A673 (cell line): ENCODE results near the gene PIK3C2A.

Experiments used
- EZH2 ChIP-seq: fragments of 200-600 bp; sonication (generic); IDR thresholded peaks from 2 replicates; pipeline ENCODE4 v1.6.1; 2017; ENCODE audit warnings: borderline replicate concordance, low read depth, mild to moderate bottlenecking, mixed read lengths, antibody characterized with exemption, low read length; ENCODE audit not compliant: poor library complexity, severe bottlenecking
- TF ChIP-seq, protein P1 (sequence below): fragments of 300-800, 200-600 bp; sonication (generic); conservative IDR thresholded peaks from 2 replicates; pipeline ENCODE4 v1.5.1; 2017; ENCODE audit warnings: low read depth, mild to moderate bottlenecking, antibody characterized with exemption, low read length, moderate library complexity, mixed read lengths

DNA sequence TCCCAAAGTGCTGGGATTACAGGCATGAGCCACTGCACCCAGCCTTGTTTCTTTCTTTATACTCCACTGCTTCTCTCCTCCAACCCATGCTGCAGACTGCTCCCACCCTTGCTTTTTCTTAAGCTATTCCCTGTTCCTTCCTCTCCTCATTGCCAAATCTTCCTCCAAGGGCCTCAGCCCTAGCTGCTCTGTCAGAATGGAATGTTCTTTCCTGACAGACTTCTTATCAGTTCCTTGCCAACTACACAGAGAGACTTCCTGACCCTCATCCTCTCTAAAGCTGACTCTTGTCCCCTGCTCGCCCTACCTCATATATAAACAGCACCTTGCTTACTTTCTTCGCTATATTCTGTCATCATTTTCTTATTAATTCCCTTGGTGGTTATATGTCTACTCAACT is 16.9 kb upstream of the PIK3C2A start:
- TF ChIP-seq, protein P1, sequence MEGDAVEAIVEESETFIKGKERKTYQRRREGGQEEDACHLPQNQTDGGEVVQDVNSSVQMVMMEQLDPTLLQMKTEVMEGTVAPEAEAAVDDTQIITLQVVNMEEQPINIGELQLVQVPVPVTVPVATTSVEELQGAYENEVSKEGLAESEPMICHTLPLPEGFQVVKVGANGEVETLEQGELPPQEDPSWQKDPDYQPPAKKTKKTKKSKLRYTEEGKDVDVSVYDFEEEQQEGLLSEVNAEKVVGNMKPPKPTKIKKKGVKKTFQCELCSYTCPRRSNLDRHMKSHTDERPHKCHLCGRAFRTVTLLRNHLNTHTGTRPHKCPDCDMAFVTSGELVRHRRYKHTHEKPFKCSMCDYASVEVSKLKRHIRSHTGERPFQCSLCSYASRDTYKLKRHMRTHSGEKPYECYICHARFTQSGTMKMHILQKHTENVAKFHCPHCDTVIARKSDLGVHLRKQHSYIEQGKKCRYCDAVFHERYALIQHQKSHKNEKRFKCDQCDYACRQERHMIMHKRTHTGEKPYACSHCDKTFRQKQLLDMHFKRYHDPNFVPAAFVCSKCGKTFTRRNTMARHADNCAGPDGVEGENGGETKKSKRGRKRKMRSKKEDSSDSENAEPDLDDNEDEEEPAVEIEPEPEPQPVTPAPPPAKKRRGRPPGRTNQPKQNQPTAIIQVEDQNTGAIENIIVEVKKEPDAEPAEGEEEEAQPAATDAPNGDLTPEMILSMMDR, result no peak
- TF ChIP-seq EZH2, result no peak
